Measurements from ENCODE around the gene PPP2CA.
"Not testable (repeated sequence)": the region's sequence is repeated elsewhere in the genome, so short reads cannot be mapped to it uniquely, and the experiment has no call there.

The PPP2CA gene

GRCh38 chr5:134245101-134245604 lies 19.3 kb upstream of the PPP2CA start:
- DNase-seq = no peak

GRCh38 chr5:134242146-134242545 lies 16.3 kb upstream of the PPP2CA start:
- DNase-seq = no peak

GRCh38 chr5:134240421-134240962 lies 14.6 kb upstream of the PPP2CA start:
- DNase-seq = no peak

- DNase-seq = no peak
Observed at GRCh38 chr5:134236820-134237219, 10.9 kb upstream of the PPP2CA start.

DNA sequence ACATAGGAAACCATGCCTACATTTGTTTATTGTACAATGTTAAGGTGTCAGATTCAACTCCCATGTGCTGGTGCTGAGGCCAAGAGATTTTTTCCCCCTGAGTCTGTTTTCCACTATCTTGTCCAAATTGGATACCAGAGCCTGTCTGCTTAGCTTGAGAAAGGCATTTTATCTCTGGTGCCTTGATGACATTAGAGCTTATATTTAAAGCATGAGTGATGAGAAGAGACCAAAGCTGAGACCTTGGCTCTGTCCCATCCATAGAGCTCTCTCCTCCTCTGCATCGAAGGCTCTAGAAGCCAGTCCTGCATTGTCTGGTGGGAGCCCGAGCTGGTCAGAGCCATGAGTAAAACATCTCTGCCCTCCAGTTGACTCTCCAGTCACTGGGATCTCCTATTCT lies 10.4 kb upstream of the PPP2CA start:
- DNase-seq = no peak

DNA sequence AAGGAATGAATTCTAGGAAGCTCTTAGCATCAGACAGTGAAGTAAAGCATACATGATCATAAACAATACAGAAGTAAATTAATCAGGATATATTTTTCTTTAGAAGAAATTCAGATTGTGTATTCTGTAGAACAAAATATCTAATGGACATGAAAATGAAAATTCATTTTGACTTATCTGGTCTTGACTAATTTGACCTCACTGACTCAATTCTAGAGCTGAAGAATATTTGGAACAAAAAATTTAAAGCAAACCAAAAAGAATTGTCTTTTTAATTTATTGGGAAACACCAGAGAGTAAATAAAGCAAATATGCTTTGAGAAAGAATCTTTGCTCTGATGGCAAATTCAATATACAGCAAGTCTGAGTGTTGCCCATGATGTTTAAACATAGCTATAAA lies 2.8 kb upstream of the PPP2CA start:
- DNase-seq = no peak

GRCh38 chr5:134227776-134228175 lies 1.9 kb upstream of the PPP2CA start:
- DNase-seq = no peak

- no peak for DNase-seq
Observed at GRCh38 chr5:134227259-134227658, 1.4 kb upstream of the PPP2CA start.

- no peak for DNase-seq
Observed at GRCh38 chr5:134226441-134227192, 744 bp upstream of the PPP2CA start.

- DNase-seq = peak; percentile 77
Observed at GRCh38 chr5:134224888-134225779, 739 bp downstream of the PPP2CA start.

DNA sequence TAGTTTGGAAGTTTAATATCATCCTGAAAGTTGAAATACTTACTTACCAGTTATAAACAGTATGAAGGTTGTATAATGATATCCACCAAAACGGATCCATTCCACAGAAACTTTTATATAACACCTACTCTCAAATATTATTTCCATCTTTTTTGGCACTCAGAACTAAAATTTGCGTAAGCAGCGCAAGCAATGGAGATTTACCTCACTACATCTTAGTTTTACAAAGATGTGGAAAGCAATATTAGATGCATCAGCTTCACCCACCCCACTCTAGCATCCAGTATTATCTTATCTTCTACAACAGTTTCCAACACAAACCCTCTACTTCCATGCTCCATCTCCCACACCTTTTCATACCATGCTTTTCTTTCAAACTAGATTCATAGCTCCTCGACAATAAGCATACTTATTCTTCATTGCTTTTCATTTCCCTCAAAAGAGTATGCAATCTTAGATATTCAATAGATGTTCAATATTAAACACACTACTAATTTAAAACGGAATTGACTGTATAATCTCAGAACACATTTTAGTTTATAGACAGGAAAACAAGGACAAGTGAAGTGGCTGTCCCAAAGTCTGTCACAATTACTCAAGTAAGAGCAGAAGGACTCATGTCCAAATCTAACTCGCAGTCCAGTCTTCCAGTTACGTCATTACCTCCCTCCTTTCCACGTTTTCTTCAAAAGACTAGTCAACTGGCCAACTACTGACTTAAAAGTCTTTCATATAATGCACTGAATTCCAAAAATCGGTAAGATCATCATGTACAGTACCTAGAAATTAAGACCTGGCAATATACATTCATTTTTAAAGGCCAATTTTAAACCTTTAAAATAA lies 2.2 kb downstream of the PPP2CA start:
- no peak for DNase-seq

DNA sequence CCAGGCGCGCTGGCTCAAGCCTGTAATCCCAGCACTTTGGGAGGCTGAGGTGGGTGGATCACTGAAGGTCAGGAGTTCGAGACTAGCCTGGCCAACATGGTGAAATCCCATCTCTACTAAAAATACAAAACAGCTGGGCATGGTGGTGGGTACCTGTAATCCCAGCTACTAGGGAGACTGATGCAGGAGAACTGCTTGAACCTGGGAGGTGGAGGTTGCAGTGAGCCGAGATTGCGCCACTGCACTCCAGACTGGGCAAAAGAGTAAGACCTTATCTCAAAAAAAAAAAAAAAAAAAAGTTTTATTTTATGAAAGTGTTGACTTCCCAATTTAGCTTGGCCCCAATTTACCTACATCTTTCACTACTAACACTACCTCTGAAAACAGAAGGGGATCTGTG lies 4.2 kb downstream of the PPP2CA start:
- DNase-seq = not testable (repeated sequence)

DNA sequence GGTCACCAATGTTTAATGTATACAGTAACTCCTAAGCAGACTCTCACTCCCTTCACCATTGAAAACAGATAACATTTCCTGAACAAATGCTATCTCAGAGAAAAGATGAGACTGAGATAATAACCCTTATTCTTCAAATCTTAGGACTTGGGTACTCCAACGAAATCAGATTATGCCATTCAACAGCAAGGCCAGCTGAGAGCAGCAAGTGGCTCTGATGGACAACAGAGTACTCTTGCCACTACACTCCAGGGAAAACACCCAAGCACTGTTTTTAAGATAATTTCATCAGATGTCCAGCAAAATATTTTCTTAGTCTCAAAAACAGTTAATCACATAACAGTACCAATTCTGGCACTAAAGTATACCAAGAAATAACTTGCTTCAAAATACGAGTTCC lies 10.1 kb downstream of the PPP2CA start:
- no peak for DNase-seq

DNA sequence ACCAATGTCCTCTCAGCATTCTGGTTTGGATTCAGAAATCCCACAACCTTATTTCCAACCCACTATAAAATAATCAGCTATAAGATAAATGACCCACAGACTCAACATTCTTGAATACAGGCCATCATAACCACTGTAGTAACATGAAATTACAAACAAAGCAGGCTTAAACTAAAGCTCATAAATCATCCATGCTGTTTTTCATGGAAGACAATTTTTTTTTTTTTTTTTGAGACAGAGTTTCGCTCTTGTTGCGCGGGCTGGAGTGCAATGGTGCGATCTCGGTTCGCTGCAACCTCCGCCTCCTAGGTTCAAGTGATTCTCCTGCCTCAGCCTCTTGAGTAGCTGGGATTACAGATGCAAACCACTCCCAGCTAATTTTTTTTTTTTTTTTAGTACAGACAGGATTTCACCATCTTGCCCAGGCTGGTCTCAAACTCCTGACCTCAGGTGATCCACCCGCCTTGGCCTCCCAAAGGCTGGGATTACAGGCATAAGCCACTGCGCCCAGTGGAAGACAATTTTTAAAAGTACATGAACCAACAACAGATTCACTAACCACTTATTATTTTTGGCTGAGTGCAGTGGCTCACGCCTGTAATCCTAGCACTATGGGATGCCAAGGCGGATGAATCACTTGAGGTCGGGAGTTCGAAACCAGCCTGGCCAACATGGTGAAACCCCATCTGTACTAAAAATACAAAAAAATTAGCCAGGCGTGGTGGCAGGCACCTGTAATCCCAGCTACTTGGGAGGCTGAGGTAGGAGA lies 14.4 kb downstream of the PPP2CA start:
- DNase-seq = not testable (repeated sequence)

DNA sequence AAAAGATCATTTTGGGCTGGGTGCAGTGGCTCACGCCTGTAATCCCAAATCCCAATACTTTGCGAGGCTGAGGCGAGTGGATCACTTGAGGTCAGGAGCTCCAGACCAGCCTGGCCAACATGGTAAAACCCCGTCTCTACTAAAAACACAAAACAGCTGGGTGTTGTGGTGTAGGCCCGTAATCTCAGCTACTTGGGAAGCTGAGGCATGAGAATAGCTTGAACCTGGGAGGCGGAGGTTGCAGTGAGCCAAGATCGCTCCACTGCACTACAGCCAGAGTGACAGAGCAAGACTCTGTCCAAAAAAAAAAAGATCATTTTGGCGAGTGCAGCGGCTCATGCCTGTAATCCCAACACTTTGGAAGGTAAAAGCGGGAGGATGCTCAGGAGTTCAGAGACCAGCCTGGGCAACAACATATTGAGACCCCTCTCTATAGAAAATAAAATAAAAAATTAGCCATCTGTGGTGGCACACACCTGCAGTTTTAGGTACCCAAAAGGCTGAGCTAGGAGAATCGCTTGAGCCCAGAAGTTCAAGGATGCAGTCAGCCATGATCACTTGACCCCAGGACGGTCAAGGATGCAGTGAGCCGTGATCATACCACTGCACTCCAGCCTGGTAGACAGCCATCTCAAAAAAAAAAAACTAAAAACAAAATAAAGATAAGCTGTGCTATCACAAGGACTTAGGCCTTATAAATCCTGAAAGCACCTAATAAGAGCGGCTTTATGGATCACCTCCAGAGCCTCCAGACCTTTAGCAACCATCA lies 16.2 kb downstream of the PPP2CA start:
- DNase-seq = no peak

DNA sequence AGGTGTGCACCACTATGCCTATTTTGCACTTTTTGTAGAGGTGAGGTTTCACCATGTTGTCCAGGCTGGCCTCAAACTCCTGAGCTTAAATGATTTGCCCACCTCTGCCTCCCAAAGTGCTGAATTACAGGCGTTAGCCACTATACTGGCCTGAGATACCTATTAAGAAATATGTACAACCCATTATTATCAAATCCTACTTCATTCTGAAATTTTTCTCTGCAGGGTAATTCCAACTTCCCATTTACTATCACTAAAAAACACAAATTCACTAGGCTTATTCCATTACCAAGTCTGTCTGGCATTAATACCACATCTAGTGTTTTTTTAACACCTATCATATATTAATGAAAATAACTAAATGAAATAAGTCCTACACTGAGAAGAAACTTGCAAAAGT lies 18.2 kb downstream of the PPP2CA start:
- DNase-seq = no peak

DNA sequence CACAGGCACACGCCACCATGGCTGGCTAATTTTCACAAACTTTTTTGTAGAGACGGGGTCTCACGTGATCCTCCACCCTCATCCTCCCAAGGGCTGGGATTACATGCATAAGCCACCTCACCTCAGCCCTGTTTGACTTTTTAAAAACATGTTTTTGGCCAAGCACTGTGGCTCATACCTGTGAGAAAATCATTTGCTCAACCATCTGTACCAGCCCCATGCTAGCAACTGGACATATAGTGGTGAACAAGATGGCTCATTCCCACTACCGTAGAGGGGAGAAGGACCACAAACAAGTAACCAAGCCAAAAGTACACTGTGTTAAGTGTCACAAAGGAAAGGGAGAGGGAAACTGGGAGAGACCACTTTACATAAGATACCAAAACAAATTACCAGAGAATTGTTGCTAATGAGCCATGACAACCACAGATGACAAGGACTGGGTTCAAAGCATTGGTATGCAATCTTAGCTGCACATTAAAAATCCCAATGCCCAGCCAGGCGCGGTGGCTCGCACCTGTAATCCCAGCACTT lies 19.2 kb downstream of the PPP2CA start:
- DNase-seq = no peak

- DNase-seq = no peak
Observed at GRCh38 chr5:134204575-134204974, 21.3 kb downstream of the PPP2CA start.

DNA sequence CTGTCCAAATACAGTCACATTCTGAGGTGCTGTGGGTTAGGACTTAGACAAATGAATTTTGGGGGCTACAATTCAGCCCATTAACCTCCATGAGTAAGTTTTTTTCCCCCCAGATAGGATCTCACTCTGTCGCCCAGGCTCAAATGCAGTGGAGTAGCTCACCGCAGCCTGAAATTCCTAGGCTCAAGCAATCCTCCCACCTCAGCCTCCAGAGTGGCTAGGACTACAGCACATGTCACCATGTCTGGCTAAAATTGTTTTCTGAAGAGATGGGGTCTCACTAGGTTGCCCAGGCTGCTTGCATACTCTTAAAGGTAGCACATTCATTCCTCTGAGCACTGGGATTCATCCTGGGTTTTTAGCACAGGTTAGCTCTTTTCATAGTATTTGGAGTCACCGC lies 22.2 kb downstream of the PPP2CA start:
- DNase-seq = no peak

DNA sequence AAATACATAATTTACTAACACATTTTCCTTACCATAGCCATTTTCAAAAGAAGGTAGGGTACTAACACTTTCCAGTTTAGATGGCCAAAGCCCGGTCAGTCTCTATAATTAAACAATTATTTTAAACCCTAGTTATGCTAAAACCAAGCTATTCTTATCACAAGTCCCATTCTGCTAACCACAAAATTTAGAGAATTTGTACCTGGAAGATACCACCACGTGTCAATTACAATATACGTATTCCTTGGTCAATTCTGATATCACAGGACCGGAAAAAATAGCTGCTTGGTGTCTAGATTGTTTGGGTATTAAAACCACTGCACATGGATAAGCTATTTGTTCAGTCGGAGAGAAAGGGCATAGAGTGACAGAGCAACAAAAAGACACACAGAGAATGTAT lies 30.2 kb downstream of the PPP2CA start:
- DNase-seq = no peak

DNA sequence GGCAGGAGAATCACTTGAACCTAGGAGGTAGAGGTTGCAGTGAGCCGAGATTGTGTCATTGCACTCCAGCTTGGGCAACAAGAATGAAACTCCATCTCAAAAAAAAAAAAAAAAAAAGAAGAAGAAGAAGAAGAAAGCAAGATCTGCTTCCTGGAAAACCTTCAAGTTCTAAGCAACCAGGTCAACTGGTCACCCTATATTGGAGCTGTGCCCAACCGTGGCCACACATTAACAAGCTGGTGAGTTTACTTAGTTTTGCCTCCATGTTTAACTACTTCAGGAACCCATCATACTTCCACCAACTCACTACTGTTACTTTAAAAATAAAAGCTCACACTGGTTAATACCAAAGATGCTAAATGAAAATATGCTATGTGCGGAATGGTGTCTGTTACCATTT lies 36.8 kb downstream of the PPP2CA start:
- no peak for DNase-seq

All from activated CD4-positive, alpha-beta T cell treated with anti-CD3 and anti-CD28 coated beads, Interleukin-2, Interleukin-6, amounts not matched to agents 100 ng/mL and 50 ng/mL, durations not matched to agents 16 hours and 8 hours (primary cell).